GM19035 (cell line): ENCODE data around the gene AREG.

ENCODE experiments used
- ATAC-seq: cut with Tn5 transposase; IDR thresholded peaks from one replicate; pipeline ENCODE4 v1.9.1; 2021; ENCODE audit not compliant: unreplicated experiment

AREG gene

GRCh38 chr4:74456056-74456744 is 11.3 kb downstream of the AREG start:
- ATAC-seq: no peak

GRCh38 chr4:74456849-74457395 is 12.0 kb downstream of the AREG start:
- no peak for ATAC-seq

- no peak for ATAC-seq
Observed at GRCh38 chr4:74460833-74461232, 15.9 kb downstream of the AREG start.

- ATAC-seq: no peak
Observed at GRCh38 chr4:74463123-74463522, 18.2 kb downstream of the AREG start.

- ATAC-seq: no peak
Observed at GRCh38 chr4:74464291-74464690, 19.4 kb downstream of the AREG start.

GRCh38 chr4:74466242-74466641 is 21.3 kb downstream of the AREG start:
- ATAC-seq: no peak

GRCh38 chr4:74471264-74471663 is 26.3 kb downstream of the AREG start:
- ATAC-seq: no peak

- ATAC-seq: no peak
Observed at GRCh38 chr4:74473155-74473811, 28.3 kb downstream of the AREG start.

- ATAC-seq: no peak
Observed at GRCh38 chr4:74474345-74475090, 29.6 kb downstream of the AREG start.

- no peak for ATAC-seq
Observed at GRCh38 chr4:74475091-74475800, 30.3 kb downstream of the AREG start.

GRCh38 chr4:74475946-74476345 is 31.0 kb downstream of the AREG start:
- no peak for ATAC-seq

GRCh38 chr4:74479009-74479408 is 34.1 kb downstream of the AREG start:
- no peak for ATAC-seq

- no peak for ATAC-seq
Observed at GRCh38 chr4:74480267-74480666, 35.3 kb downstream of the AREG start.

- ATAC-seq: no peak
Observed at GRCh38 chr4:74481891-74482609, 37.1 kb downstream of the AREG start.

- ATAC-seq: no peak
Observed at GRCh38 chr4:74483226-74483911, 38.4 kb downstream of the AREG start.

GRCh38 chr4:74486905-74487304 is 42.0 kb downstream of the AREG start:
- ATAC-seq: no peak

GRCh38 chr4:74487771-74488170 is 42.8 kb downstream of the AREG start:
- no peak for ATAC-seq

- ATAC-seq: no peak
Observed at GRCh38 chr4:74490736-74491135, 45.8 kb downstream of the AREG start.

- no peak for ATAC-seq
Observed at GRCh38 chr4:74499986-74500781, 55.2 kb downstream of the AREG start.
